HCT116 (cell line): ENCODE measurements around the gene MCTP2. TPM values are rescaled to one million over a fixed set of nuclear protein-coding genes. Genes with fewer than 3 reads are reported as not detected.

Experiments
- ATAC-seq: fragments of 200-7000 bp; cut with Tn5 transposase; 2 replicates; pipeline ENCODE4 v1.9.1; 2020; ENCODE audit warnings: mild to moderate bottlenecking, moderate library complexity
- BruUV-seq: library from RNA; stranded (reverse); fragments of 400-500 nt; replicated peaks from 2 replicates; lab custom pipeline; 2021; lab: Mats Ljungman, UMichigan
- CTCF ChIA-PET: fragments of 300-600 bp; sonication (Branson Sonifier 250); formaldehyde crosslinking; loops from one replicate; lab custom pipeline; 2021; ENCODE audit warnings: antibody characterized with exemption; lab: Charles Lee
- POLR2A ChIA-PET: fragments of 300-600, 350-600 bp; sonication (Branson Sonifier 250); formaldehyde crosslinking; loops from one replicate; lab custom pipeline; 2021; ENCODE audit warnings: antibody characterized with exemption; lab: Charles Lee
- RAD21 ChIA-PET, 2 experiments: fragments of 300-600 bp; sonication (Branson Sonifier 250); formaldehyde crosslinking; loops; one replicate each; lab custom pipeline; 2023; ENCODE audit warnings: low total read pairs in 2 of 2; ENCODE audit not compliant: uncharacterized antibody in 2 of 2, unreplicated experiment in 2 of 2, low non-redundant PET in 1 of 2; lab: Charles Lee
- DNase-seq: peaks from one replicate; pipeline ENCODE4 v3.0.0-alpha.2; 2010; ENCODE audit warnings: low read depth, low spot score
- H2AFZ ChIP-seq: fragments of 200-600 bp; shearing (Covaris generic), sonication (generic); 2 replicates; pipeline ENCODE4 v1.6.1; 2017; ENCODE audit warnings: low read depth, mixed run types, mixed read lengths, antibody characterized with exemption, low read length; ENCODE audit not compliant: poor library complexity, severe bottlenecking
- H3K27ac ChIP-seq: 2 replicates; pipeline ENCODE4 v1.5.1; 2012; ENCODE audit warnings: low read depth, low read length
- H3K27me3 ChIP-seq: fragments of 200-600 bp; sonication (generic); 2 replicates; pipeline ENCODE4 v1.6.1; 2016; ENCODE audit warnings: mixed run types, low read length, mixed read lengths; ENCODE audit not compliant: insufficient read depth
- H3K36me3 ChIP-seq, 2 experiments: fragments of 200-500 bp in 1 of 2; fragments of 200-600 bp in 1 of 2; sonication (Bioruptor generic) in 1 of 2; sonication (generic) in 1 of 2; 2 replicates each; pipeline versions ENCODE4 v1.5.1 to v1.6.1; 2014 to 2016; ENCODE audit warnings: low read length in 2 of 2, inconsistent platforms in 1 of 2, mixed read lengths in 1 of 2, mixed run types in 1 of 2; ENCODE audit not compliant: insufficient read depth in 2 of 2, control insufficient read depth in 1 of 2
- H3K4me1 ChIP-seq, 2 experiments: fragments of 200-600 bp in 1 of 2; sonication (generic) in 1 of 2; 2 replicates each; pipeline versions ENCODE4 v1.5.1 to v1.6.1; 2012 to 2017; ENCODE audit warnings: low read length in 2 of 2, inconsistent platforms in 1 of 2, mild to moderate bottlenecking in 1 of 2, mixed read lengths in 1 of 2, mixed run types in 1 of 2, moderate library complexity in 1 of 2; ENCODE audit not compliant: insufficient read depth in 2 of 2, control insufficient read depth in 1 of 2
- H3K4me2 ChIP-seq: fragments of 200-600 bp; sonication (generic); 2 replicates; pipeline ENCODE4 v1.6.1; 2017; ENCODE audit warnings: mixed run types, low read length, mixed read lengths
- H3K4me3 ChIP-seq, 2 experiments: fragments of 200-600 bp in 1 of 2; sonication (generic) in 1 of 2; replicated peaks in 1 of 2; 2 replicates each; pipeline ENCODE4 v1.5.1; 2011 to 2016; ENCODE audit warnings: low read length in 2 of 2, control low read depth in 1 of 2, low read depth in 1 of 2, mild to moderate bottlenecking in 1 of 2, mixed read lengths in 1 of 2, mixed run types in 1 of 2
- H3K79me2 ChIP-seq: fragments of 200-600 bp; sonication (generic); 2 replicates; pipeline ENCODE4 v1.6.1; 2017; ENCODE audit warnings: mild to moderate bottlenecking, mixed run types, low read length, moderate library complexity, mixed read lengths; ENCODE audit not compliant: insufficient read depth
- H3K9ac ChIP-seq: fragments of 200-600 bp; sonication (generic); 2 replicates; pipeline ENCODE4 v1.6.1; 2016; ENCODE audit warnings: low read length, mixed read lengths
- H3K9me2 ChIP-seq: fragments of 200-600 bp; sonication (generic), shearing (Covaris generic); 2 replicates; pipeline ENCODE4 v1.6.1; 2017; ENCODE audit warnings: mixed run types, mild to moderate bottlenecking, moderate library complexity; ENCODE audit not compliant: insufficient read depth
- H3K9me3 ChIP-seq, 2 experiments: fragments of 200-500 bp in 1 of 2; fragments of 200-600 bp in 1 of 2; sonication (Bioruptor generic) in 1 of 2; sonication (generic) in 1 of 2; 2 replicates each; pipeline ENCODE4 v1.6.1; 2014 to 2017; ENCODE audit warnings: low read length in 2 of 2, mixed read lengths in 2 of 2, inconsistent platforms in 1 of 2, low read depth in 1 of 2, mild to moderate bottlenecking in 1 of 2, mixed run types in 1 of 2, moderate library complexity in 1 of 2; ENCODE audit not compliant: control insufficient read depth in 1 of 2, insufficient read depth in 1 of 2
- H4K20me1 ChIP-seq: fragments of 200-600 bp; sonication (generic), shearing (Covaris generic); 2 replicates; pipeline ENCODE4 v1.6.1; 2017; ENCODE audit warnings: mixed run types, mild to moderate bottlenecking, moderate library complexity; ENCODE audit not compliant: insufficient read depth
- CEBPB ChIP-seq: IDR thresholded peaks from 2 replicates; pipeline ENCODE4 v1.6.1; 2012; ENCODE audit warnings: low read depth
- EGR1 ChIP-seq: IDR thresholded peaks from 2 replicates; pipeline ENCODE4 v1.6.1; 2012; ENCODE audit warnings: low read depth
- ELF1 ChIP-seq: IDR thresholded peaks from 2 replicates; pipeline ENCODE4 v1.6.1; 2012; ENCODE audit warnings: low read depth, borderline replicate concordance
- EZH2phosphoT487 ChIP-seq: fragments of 200-600 bp; IDR thresholded peaks from 2 replicates; pipeline ENCODE4 v1.6.1; 2018; ENCODE audit warnings: antibody characterized with exemption, borderline replicate concordance
- JUND ChIP-seq: IDR thresholded peaks from 2 replicates; pipeline ENCODE4 v1.6.1; 2012
- SIN3A ChIP-seq: IDR thresholded peaks from 2 replicates; pipeline ENCODE4 v1.6.1; 2012; ENCODE audit warnings: low read depth
- SRF ChIP-seq: IDR thresholded peaks from 2 replicates; pipeline ENCODE4 v1.6.1; 2012; ENCODE audit warnings: low read depth
- ZFX ChIP-seq: fragments of 450-650 bp; IDR thresholded peaks from 2 replicates; pipeline ENCODE4 v1.6.1; 2017
- ZNF274 ChIP-seq: fragments of 200-500 bp; sonication (Bioruptor generic); IDR thresholded peaks from 2 replicates; pipeline ENCODE4 v1.6.1; 2014; ENCODE audit warnings: mild to moderate bottlenecking, low read depth, low read length, inconsistent platforms
- intact Hi-C: fragments of 100-400 bp; cut with micrococcal nuclease; formaldehyde crosslinking; loops from 2 replicates; pipeline ENCODE4 v1.10.0; 2022
- total RNA-seq: library from RNA; stranded (reverse); gene quantifications from one replicate; pipeline ENCODE4 v1.2.1, GENCODE V29; 2021; ENCODE audit not compliant: unreplicated experiment

Gene MCTP2
- total RNA-seq, 1 experiment from 2014 or later: 12.9 TPM

DNA sequence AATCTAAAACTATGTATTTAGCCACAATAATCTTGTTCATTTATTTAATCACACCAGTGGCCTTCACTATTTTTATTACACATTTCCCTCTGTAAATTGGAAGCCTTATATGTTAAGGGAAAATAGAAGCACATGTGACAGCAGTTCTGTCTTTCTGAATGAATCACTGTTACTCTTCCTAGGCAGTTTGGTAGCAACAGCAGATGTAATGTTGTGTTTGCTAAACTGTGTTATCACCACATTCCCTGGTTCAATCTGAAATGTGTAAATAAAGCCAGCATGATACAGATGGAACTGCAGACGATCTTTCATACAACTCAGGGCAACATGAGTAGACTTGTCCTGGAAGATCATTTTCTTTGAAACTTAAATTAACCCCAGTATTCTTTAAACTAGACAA, 220.1 kb downstream of the MCTP2 start (continued):
- no peak for TF ChIP-seq CEBPB
- TF ChIP-seq ZFX: no peak

DNA sequence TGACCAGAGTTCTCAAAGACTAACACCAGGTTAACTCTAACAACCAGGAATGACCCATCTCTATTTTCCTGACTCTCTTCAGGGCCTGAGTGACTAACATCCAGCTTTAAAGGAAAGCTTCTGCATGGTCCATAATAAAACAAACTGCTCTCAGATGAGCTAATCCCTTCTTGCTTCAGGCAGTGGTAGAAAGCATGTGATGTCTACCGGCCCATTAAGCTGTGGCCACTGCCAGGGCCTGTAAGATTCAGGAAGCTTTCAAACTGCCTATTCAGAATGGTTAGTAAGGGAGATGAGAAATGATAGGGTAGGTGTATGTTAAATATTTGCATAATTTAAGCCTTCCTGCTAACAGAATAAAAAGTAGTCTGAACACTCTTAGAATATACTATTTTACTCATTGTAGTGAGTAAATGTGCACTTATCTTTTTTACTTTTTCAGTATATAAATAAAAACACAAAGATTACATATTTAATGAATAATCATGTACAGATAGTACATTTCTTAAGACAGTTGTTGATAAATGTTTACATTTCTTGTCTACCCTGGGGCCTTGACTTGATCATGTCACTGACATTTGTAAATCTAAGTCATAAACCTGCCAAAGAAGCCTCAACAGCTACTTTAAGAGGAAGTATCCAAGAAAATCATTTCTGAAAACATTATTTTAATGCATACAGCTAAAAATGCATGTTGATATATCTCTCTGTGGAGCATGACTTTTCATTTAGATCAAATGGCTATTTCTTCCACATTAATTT, 222.0 kb downstream of the MCTP2 start:
- H4K20me1 ChIP-seq: no peaks in the 10 kb centered on the region
- H3K36me3 ChIP-seq: no peaks in the 10 kb centered on the region
- ChIA-PET CTCF (no interaction called here), POLR2A (no interaction called here), RAD21 (no interaction called here)
- H3K9me3 ChIP-seq: no peaks in the 10 kb centered on the region
- DNase-seq (no peak), ATAC-seq (no peak)
- no peak overlapping the region for H2AFZ ChIP-seq
- no peak overlapping the region for H3K4me2 ChIP-seq
- no peaks in the 10 kb centered on the region for H3K9me2 ChIP-seq
- no peaks in the 10 kb centered on the region for H3K27me3 ChIP-seq
- H3K27ac ChIP-seq: no peak overlapping the region
- no peaks in the 10 kb centered on the region for H3K4me1 ChIP-seq
- TF ChIP-seq EZH2phosphoT487 (no peak), ZFX (no peak), SRF (no peak), SIN3A (no peak), CEBPB (no peak), EGR1 (no peak), JUND (no peak)
- H3K4me3 ChIP-seq: no peak overlapping the region
- BruUV-seq: no TSS peak
- H3K79me2 ChIP-seq: no peaks in the 10 kb centered on the region
- intact Hi-C loops: no loop called here
- H3K9ac ChIP-seq: no peak overlapping the region

GRCh38 chr15:94455297-94455696, 223.9 kb downstream of the MCTP2 start:
- ChIA-PET POLR2A (no interaction called here), RAD21 (no interaction called here)
- H3K27ac ChIP-seq: no peak overlapping the region
- intact Hi-C loops: no loop called here
- H2AFZ ChIP-seq: no peak overlapping the region
- DNase-seq: no peak
- H3K27me3 ChIP-seq: no peaks in the 10 kb centered on the region
- no peak overlapping the region for H3K9ac ChIP-seq
- no TSS peak for BruUV-seq
- TF ChIP-seq CEBPB (no peak), ELF1 (no peak), ZNF274 (no peak), EGR1 (no peak)
- TF ChIP-seq, all 23 proteins: peak for 0
- no peaks in the 10 kb centered on the region for H3K36me3 ChIP-seq
- ATAC-seq: no peak
- no peaks in the 10 kb centered on the region for H3K4me1 ChIP-seq
- H4K20me1 ChIP-seq: no peaks in the 10 kb centered on the region
- H3K4me2 ChIP-seq: no peak overlapping the region
- no peaks in the 10 kb centered on the region for H3K9me3 ChIP-seq
- CTCF ChIA-PET: no interaction called here
- H3K9me2 ChIP-seq: no peaks in the 10 kb centered on the region
- no peak overlapping the region for H3K4me3 ChIP-seq
- no peaks in the 10 kb centered on the region for H3K79me2 ChIP-seq
